Measurements from ENCODE around the gene MMP28.

MMP28 gene

DNA sequence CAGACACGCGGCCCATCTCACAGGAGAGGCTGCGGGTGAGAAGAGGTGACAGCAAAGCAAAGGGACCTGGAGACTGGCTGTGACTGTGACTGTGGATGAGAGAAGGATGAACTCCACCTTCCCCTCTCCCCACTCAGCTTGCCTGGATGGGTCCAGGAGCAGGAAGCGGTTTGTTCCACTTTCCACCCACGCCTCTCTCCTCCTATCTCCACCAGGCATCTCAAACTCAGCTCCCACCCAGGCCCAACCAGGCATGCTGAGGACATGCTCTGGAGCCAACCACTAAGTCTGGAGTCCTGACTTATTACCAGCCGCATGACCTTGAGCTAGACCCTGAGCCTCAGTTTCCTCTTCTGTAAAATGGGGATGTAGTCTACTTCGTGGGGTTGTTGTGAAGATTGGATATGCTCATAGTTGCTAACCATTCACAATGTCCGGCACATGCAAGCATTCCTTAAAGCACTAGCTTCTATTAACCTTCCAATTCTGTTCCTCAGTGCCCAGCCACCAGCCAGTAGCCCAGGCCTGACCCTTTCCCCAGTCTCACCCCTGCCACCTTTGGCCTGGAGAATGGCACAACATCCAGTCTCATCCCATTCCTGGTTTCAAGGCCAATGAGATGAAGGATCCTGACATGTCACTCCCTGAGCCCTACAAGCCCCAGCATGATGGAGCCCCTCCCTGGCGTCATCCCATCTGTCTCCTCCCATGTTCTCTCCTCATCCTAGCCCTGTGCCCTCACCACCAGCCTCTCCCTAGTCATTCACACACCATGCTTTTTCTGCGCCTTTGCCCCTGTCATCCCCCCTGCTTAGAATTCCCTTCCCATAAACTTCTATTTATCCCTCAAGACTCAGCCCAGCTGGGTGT lies 44.7 kb downstream of the MMP28 start:
- Histone ChIP-seq H3K27me3 (peaks cover 0 to 79% of the 10 kb centered on the region in 2 donors), H3K4me3 (no peak overlapping the region), H3K27ac (no peak overlapping the region), H3K4me1 (peaks cover 0 to 19% (median 11%) of the 10 kb centered on the region in 4 donors), H3K9me3 (no peaks in the 10 kb centered on the region), H3K36me3 (no peaks in the 10 kb centered on the region)
- intact Hi-C loops (cut with DNase I; ENCODE audit: low total_unique reads) = no loop called here
- DNase-seq = no peak
- TF ChIP-seq, protein P1, sequence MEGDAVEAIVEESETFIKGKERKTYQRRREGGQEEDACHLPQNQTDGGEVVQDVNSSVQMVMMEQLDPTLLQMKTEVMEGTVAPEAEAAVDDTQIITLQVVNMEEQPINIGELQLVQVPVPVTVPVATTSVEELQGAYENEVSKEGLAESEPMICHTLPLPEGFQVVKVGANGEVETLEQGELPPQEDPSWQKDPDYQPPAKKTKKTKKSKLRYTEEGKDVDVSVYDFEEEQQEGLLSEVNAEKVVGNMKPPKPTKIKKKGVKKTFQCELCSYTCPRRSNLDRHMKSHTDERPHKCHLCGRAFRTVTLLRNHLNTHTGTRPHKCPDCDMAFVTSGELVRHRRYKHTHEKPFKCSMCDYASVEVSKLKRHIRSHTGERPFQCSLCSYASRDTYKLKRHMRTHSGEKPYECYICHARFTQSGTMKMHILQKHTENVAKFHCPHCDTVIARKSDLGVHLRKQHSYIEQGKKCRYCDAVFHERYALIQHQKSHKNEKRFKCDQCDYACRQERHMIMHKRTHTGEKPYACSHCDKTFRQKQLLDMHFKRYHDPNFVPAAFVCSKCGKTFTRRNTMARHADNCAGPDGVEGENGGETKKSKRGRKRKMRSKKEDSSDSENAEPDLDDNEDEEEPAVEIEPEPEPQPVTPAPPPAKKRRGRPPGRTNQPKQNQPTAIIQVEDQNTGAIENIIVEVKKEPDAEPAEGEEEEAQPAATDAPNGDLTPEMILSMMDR (IDR thresholded peaks at IDR 0.05) = no peak

DNA sequence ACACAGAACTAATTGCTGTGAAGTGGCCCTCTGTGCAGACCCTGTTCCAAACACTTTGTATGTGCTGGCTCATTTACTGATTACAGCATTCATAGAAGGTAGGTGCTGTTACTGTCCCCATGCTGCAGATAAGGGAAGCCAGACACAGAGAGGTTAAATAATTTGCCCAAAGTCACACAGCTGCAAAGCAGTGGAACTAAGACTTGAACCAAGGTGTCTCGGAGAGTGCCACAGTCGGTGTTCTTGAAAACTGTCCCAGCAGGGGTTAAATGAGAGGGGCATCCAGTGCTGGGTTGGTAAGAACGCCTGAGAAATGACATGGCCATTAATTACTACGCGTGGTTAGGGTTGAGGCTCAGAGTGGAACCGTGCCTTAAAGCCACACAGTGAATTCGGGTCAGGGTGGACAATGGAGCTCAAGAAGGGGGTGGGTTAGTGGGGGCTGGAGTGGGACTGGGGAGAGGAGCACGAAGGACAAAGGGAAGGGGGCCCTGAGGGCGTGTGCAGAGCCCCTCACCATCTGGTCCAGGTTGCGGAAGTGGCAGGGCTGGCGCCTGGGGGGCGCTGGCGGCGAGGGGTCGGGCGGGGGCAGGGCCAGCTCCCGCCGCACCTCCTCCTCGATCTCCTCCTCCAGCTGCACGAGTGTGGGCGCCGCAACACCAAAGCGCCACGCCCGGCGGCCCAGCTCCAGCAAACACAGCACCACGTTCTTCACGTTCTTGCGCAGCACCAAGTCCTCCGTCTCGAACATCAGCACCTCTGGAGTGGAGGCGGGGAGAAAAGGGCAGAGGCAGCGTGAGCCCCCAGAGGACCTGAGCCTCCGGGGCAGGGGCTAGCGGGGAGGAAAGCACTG lies 45.7 kb downstream of the MMP28 start:
- TF ChIP-seq, protein P1 (IDR thresholded peaks at IDR 0.05) = no peak
- no peaks in the 10 kb centered on the region for H3K9me3 ChIP-seq
- DNase-seq = no peak
- no peaks in the 10 kb centered on the region for H3K36me3 ChIP-seq
- peaks cover 0 to 87% of the 10 kb centered on the region in 2 donors for H3K27me3 ChIP-seq
- peaks cover 0 to 19% (median 11%) of the 10 kb centered on the region in 4 donors for H3K4me1 ChIP-seq
- H3K27ac ChIP-seq = no peak overlapping the region
- intact Hi-C loops (cut with DNase I; ENCODE audit: low total_unique reads) = no loop called here
- no peak overlapping the region for H3K4me3 ChIP-seq

- Histone ChIP-seq H3K36me3 (no peaks in the 10 kb centered on the region), H3K4me1 (peaks cover 0 to 19% (median 11%) of the 10 kb centered on the region in 4 donors), H3K27me3 (peaks cover 0 to 91% of the 10 kb centered on the region in 2 donors), H3K4me3 (no peak overlapping the region), H3K9me3 (no peaks in the 10 kb centered on the region), H3K27ac (no peak overlapping the region)
- DNase-seq = no peak
- intact Hi-C loops (cut with DNase I; ENCODE audit: low total_unique reads) = no loop called here
- TF ChIP-seq, protein P1 (IDR thresholded peaks at IDR 0.05) = no peak
These were observed 46.5 kb downstream of the MMP28 start for GRCh38 chr17:35748979-35749378.

DNA sequence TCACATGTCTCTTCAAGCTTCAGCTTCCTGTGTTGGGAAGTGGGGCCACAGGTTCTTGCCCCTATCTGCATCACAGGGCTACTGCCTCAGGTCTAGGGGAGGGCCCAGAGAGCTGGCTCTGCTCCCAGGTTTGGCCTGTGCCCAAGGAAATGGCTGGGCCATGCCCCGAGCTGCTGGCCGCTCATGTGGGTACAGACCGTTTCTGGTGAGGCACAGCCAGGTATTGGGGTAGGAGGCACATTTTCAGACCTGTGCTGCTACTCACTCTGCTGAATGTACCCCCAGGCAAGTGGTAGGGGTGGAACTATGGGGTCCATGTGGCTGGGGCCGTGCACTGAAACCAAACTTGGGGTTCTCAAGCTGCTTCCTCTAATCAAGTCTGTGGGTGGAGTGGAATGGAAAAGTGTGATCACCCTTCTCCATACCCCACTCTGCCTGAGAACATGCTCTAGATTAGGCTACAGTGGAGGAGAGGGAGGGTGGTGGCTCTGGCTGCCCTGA lies 47.0 kb downstream of the MMP28 start:
- no peak for DNase-seq
- TF ChIP-seq, protein P1 (IDR thresholded peaks at IDR 0.05) = no peak
- Histone ChIP-seq H3K27me3 (peaks cover 0 to 91% of the 10 kb centered on the region in 2 donors), H3K27ac (no peak overlapping the region), H3K36me3 (no peaks in the 10 kb centered on the region), H3K4me1 (peaks cover 0 to 19% (median 11%) of the 10 kb centered on the region in 4 donors), H3K4me3 (no peak overlapping the region), H3K9me3 (no peaks in the 10 kb centered on the region)
- intact Hi-C loops (cut with DNase I; ENCODE audit: low total_unique reads) = no loop called here

- no peaks in the 10 kb centered on the region for H3K9me3 ChIP-seq
- no peak overlapping the region for H3K4me3 ChIP-seq
- peak; percentile 81 for DNase-seq
- H3K4me1 ChIP-seq = peaks cover 0 to 19% (median 7%) of the 10 kb centered on the region in 4 donors
- no peaks in the 10 kb centered on the region for H3K36me3 ChIP-seq
- H3K27me3 ChIP-seq = peaks cover 0 to 91% of the 10 kb centered on the region in 2 donors
- intact Hi-C loops (cut with DNase I; ENCODE audit: low total_unique reads) = no loop called here
- TF ChIP-seq, protein P1 (IDR thresholded peaks at IDR 0.05) = peak; percentile 95
- no peak overlapping the region for H3K27ac ChIP-seq
These were observed 47.9 kb downstream of the MMP28 start for GRCh38 chr17:35747540-35748017.

Measured in tibial artery (tissue), 4 donors.